ENCODE data around the gene BHLHA9.
"Not testable (repeated sequence)": the region's sequence is repeated elsewhere in the genome, so short reads cannot be mapped to it uniquely, and the experiment has no call there.

The BHLHA9 gene

GRCh38 chr17:1270210-1271029 lies at the start of gene BHLHA9:
Gene BHLHA9, plus strand, starts transcription at chr17:1270444. Its CDS starts 120 bp downstream, at chr17:1270564.
- DNase-seq (ENCODE audit: low read depth), result no peak

- no peak for DNase-seq (ENCODE audit: low read depth)
Measured at GRCh38 chr17:1221209-1221608, 49.0 kb upstream of the BHLHA9 start.

GRCh38 chr17:1222321-1222720 lies 47.9 kb upstream of the BHLHA9 start:
- no peak for DNase-seq (ENCODE audit: low read depth)

GRCh38 chr17:1223662-1224061 lies 46.6 kb upstream of the BHLHA9 start:
- no peak for DNase-seq (ENCODE audit: low read depth)

- DNase-seq (ENCODE audit: low read depth), result no peak
Measured at GRCh38 chr17:1224330-1224729, 45.9 kb upstream of the BHLHA9 start.

- DNase-seq (ENCODE audit: low read depth), result no peak
Measured at GRCh38 chr17:1226308-1226707, 43.9 kb upstream of the BHLHA9 start.

- no peak for DNase-seq (ENCODE audit: low read depth)
Measured at GRCh38 chr17:1227365-1227764, 42.9 kb upstream of the BHLHA9 start.

- DNase-seq (ENCODE audit: low read depth), result no peak
Measured at GRCh38 chr17:1227917-1228780, 42.1 kb upstream of the BHLHA9 start.

GRCh38 chr17:1228781-1229348 lies 41.4 kb upstream of the BHLHA9 start:
- DNase-seq (ENCODE audit: low read depth), result no peak

GRCh38 chr17:1229349-1229899 lies 40.8 kb upstream of the BHLHA9 start:
- no peak for DNase-seq (ENCODE audit: low read depth)

GRCh38 chr17:1229900-1230501 lies 40.2 kb upstream of the BHLHA9 start:
- no peak for DNase-seq (ENCODE audit: low read depth)

- no peak for DNase-seq (ENCODE audit: low read depth)
Measured at GRCh38 chr17:1231456-1231855, 38.8 kb upstream of the BHLHA9 start.

GRCh38 chr17:1232331-1232730 lies 37.9 kb upstream of the BHLHA9 start:
- DNase-seq (ENCODE audit: low read depth), result no peak

- DNase-seq (ENCODE audit: low read depth), result no peak
Measured at GRCh38 chr17:1232786-1233185, 37.5 kb upstream of the BHLHA9 start.

GRCh38 chr17:1234455-1234854 lies 35.8 kb upstream of the BHLHA9 start:
- DNase-seq (ENCODE audit: low read depth), result no peak

- DNase-seq (ENCODE audit: low read depth), result no peak
Measured at GRCh38 chr17:1237471-1237870, 32.8 kb upstream of the BHLHA9 start.

- no peak for DNase-seq (ENCODE audit: low read depth)
Measured at GRCh38 chr17:1239210-1239609, 31.0 kb upstream of the BHLHA9 start.

- not testable (repeated sequence) for DNase-seq (ENCODE audit: low read depth)
Measured at GRCh38 chr17:1240426-1240825, 29.8 kb upstream of the BHLHA9 start.

GRCh38 chr17:1241929-1242328 lies 28.3 kb upstream of the BHLHA9 start:
- DNase-seq (ENCODE audit: low read depth), result no peak

- no peak for DNase-seq (ENCODE audit: low read depth)
Measured at GRCh38 chr17:1244606-1245012, 25.6 kb upstream of the BHLHA9 start.

GRCh38 chr17:1251866-1252608 lies 18.2 kb upstream of the BHLHA9 start:
- no peak for DNase-seq (ENCODE audit: low read depth)

All from activated T-cell treated with anti-CD3 and anti-CD28 coated beads for 1 hour (primary cell).